Stimulated activated CD4-positive, alpha-beta T cell treated with anti-CD3 and anti-CD28 coated beads, Interleukin-2, amount 100 ng/mL, for 4 hours (primary cell): ENCODE data around the gene ACAT2.
A peak's percentile ranks its signal among the peaks of the same experiment; 100 is the strongest.
"Not testable (repeated sequence)": the region's sequence is repeated elsewhere in the genome, so short reads cannot be mapped to it uniquely, and the experiment has no call there.

Experiments
- DNase-seq: peaks from one replicate; pipeline ENCODE4 v3.0.0-alpha.2; 2020; ENCODE audit warnings: low read depth

ACAT2 gene

DNA sequence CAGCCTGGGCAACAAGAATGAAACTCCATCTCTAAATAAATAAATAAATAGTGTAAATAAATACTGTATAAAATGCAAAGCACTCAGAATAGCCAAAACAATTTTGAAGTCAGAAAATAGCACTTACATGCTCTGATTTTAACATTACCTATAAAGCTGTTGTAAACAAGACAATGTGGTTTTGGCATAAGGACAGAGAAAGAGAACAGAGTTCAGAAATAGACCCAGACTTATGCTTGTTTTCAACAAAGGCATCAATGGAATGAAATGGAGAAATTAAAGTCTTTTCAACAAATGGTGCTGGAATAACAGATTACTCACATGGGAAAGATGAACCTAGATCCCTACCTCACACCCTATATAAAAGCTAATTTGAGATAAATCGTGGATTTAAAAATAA lies 10.4 kb downstream of the ACAT2 start:
- no peak for DNase-seq

- DNase-seq = no peak
Measured at GRCh38 chr6:159777240-159777904, 15.5 kb downstream of the ACAT2 start.

- DNase-seq = no peak
Measured at GRCh38 chr6:159778131-159778530, 16.3 kb downstream of the ACAT2 start.

DNA sequence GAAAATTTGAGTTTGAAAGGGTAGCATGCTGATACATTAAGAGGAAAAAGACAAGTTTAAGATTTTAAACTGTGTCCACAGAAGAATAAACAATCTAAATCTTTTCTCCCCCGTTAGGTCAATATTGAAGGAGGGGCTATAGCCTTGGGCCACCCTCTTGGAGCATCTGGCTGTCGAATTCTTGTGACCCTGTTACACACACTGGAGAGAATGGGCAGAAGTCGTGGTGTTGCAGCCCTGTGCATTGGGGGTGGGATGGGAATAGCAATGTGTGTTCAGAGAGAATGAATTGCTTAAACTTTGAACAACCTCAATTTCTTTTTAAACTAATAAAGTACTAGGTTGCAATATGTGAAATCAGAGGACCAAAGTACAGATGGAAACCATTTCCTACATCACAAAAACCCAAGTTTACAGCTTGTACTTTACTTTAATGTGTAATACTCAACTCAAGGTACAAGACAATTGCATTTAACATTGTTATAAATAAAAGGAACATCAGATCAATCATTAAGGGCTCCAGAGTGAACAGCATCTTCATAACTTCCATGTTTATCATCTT lies 16.8 kb downstream of the ACAT2 start:
- DNase-seq = no peak

DNA sequence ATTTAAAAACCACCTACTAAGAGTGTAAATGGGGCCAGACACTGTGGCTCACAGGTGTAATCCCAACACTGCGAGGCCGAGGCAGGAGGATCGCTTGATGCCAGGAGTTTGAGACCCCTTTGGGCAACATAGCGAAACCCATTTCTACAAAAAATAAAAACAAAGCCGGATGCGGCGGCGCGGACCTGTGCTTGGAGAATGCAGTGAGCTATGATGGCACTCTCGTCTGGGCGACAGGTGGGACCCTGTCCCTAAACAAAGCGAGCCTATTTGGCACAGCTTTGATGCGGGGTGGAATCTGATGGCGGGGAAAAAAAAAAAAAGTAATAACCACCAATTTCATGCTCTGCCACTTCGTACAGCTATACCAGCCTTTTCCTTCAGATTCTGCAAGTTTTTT lies 26.4 kb downstream of the ACAT2 start:
- no peak for DNase-seq

GRCh38 chr6:159788753-159789376 lies 27.0 kb downstream of the ACAT2 start:
- DNase-seq = no peak

DNA sequence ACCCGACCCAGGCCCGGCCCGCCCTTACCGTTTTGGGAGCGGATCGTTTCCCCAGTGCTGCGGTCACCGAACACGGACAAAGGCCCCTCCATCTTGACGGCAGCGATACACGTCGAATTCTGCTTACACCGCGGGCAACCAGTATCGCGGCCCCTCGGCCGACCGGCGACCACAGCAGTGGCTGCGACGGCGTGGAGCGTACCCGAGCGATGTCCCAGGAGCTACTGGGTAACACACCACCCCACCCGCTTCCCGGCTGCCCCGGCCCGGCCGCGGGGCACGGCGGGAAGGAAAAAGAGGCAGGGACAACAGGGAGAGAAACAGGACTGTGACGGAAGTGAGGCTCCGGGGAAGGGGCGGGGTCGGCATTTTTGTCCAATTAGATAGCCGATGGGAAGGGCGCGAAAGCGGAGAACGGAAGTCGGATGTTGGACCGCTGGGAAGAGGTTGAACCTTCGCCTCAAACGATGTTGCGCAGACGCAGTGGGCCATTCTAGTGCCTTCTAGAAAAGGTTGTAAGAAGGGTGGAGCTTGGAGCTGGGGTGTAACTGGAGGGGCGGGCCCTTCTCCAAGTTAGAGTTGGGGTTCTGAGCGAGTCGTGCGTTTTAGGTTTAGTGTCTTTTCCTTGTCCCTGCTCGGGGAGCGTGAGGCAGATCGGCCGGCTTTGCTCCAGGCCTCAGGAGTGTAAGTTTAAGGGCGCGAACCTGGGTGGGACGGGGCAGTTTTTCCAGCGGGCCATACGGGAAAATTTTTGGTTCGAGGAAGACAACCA lies 27.7 kb downstream of the ACAT2 start, which contains the start of gene TCP1:
TCP1 (minus strand) TSS at position 226 of the 772 bp plus-strand sequence; CDS start at position 92, 134 bp downstream.
- DNase-seq = peak; percentile 99

GRCh38 chr6:159790149-159790955 lies 28.5 kb downstream of the ACAT2 start, which contains the start of gene MRPL18:
Gene MRPL18 (plus strand): TSS chr6:159790467. CDS start chr6:159790588, 121 bp downstream.
- peak; percentile 82 for DNase-seq

GRCh38 chr6:159790956-159791598 lies 29.2 kb downstream of the ACAT2 start:
- peak; percentile 2 for DNase-seq

- DNase-seq = not testable (repeated sequence)
Measured at GRCh38 chr6:159794976-159795375, 33.1 kb downstream of the ACAT2 start.

GRCh38 chr6:159797554-159797953 lies 35.7 kb downstream of the ACAT2 start:
- DNase-seq = no peak

DNA sequence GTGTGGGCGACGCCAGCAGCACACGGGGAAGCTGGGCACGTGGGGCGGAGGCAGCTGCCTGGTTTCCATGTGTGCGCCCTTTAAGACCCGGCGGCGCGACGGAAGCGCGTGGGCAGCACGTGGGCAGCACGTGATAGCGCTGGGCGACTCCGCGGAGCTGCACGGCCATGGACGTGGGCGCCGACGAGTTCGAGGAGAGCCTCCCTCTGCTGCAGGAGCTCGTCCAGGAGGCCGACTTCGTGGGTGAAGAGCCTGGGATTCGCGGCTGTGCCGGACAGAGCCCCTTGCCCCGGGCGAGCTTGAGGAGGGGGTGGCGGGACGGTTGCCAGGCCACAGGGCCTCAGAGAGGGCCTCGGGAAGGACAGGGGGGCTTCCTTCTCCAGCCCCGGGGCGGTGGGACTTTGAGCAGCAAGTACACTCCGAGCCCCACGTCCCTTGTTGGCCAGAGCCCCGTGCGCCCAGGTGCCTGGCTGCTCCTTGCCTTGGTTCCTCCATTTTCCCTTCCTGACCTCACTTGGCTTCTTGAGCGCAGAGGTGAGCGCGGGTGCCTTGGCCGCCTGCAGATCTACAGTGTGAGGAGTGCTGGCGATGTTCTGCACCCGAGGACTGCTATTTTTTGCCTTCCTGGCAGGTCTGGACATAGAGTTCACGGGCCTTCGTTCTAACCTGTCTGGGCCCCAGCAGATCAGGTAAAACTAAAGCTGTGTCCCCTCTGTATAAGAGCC lies 38.5 kb downstream of the ACAT2 start, which contains the start of gene PNLDC1:
PNLDC1 (plus strand) TSS at position 136 of the 725 bp plus-strand sequence; CDS start at position 168, 32 bp downstream.
- no peak for DNase-seq

GRCh38 chr6:159801935-159802334 lies 40.1 kb downstream of the ACAT2 start:
- no peak for DNase-seq

DNA sequence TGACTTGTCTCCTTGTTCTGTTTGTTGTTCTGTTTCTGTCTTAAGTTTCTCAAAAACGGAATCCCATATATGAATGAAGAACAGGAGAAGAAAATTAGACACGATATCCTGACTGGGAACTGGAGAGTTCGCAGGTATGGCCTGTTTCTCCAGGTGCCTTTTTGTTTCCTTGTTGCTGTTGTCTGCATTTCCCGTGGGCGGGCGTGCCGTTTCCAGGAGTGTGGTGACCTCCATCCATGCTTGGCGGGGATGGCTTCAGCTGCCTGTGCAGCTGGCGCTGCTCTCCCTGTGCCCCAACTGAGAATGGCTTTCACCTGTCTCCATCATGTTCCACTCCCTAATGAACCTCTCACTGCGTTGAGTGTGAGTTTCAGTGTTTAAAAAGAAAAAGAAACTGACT lies 42.7 kb downstream of the ACAT2 start:
- no peak for DNase-seq

DNA sequence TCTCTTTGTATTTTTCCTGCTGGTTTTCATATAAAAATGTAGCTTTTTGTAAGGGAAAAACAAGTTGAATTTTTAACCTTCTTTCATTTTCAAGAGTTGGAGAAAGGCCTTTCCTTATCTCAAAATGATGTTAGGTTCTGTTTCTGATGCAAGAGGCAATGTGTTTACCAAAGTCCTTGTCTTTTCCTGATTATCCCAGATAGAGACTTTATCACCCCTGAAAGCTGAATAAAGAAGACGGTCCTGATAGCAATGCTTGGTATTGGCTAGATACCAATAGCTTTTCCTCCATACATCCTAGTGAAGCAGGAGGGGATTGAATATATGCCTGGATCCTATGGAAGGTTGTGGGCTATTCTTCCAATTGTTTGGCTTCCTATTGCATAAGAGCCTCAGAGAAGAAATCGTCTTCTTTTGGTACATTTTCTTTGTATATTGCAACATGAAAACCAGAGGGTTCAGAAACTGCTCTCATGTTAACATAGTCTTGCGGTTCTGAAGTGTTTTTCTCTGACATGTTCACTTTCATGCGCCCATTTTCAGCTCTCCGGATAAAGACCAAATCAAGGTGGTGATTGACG lies 43.7 kb downstream of the ACAT2 start:
- DNase-seq = no peak

DNA sequence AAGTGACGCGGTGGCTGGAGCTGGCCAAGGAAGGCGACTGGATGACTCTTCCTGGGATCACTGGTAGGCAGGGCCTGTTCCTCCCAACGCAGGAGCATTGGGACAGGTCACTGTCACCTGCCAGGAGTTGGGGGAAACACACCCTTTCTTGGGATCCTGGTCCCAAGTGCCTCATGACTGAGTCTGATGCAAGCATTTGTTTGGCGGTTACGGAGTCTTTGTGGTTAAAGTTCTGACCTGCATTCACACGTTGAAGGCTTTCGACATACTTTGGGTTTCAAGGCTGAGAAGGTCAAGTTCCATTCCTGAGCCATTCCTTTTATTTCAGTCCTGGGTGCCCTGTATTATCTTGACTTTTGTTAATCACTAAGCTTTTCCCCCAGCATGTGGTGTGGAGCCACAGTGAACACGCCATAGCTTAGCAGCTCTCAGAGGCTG lies 44.2 kb downstream of the ACAT2 start:
- no peak for DNase-seq

- DNase-seq = no peak
Measured at GRCh38 chr6:159807150-159807858, 45.5 kb downstream of the ACAT2 start.

- no peak for DNase-seq
Measured at GRCh38 chr6:159808647-159809046, 46.8 kb downstream of the ACAT2 start.

- DNase-seq = no peak
Measured at GRCh38 chr6:159809149-159809548, 47.3 kb downstream of the ACAT2 start.
